Liver (tissue), 3 donors: Measurements from ENCODE around the gene HTR7.

ENCODE experiments used
- CTCF ChIP-seq: fragments of 150-350 bp; IDR thresholded peaks from 2 replicates; pipeline ENCODE4 v1.5.1; 2017; ENCODE audit warnings: improper control_type of control experiment, low read depth, low read length; ENCODE audit not compliant: missing input control
- EGR1 ChIP-seq, 2 donors: IDR thresholded peaks; 2 replicates each; pipeline ENCODE4 v1.6.1; 2016 to 2018; ENCODE audit warnings: antibody characterized with exemption in 2 of 2, low read depth in 2 of 2
- JUND ChIP-seq, 2 donors: IDR thresholded peaks; 2 replicates each; pipeline ENCODE4 v1.6.1; 2016; ENCODE audit warnings: antibody characterized with exemption in 2 of 2
- MAX ChIP-seq: IDR thresholded peaks from 2 replicates; pipeline ENCODE4 v1.6.1; 2016; ENCODE audit warnings: antibody characterized with exemption
- REST ChIP-seq: IDR thresholded peaks from 2 replicates; pipeline ENCODE4 v1.6.1; 2016; ENCODE audit warnings: antibody characterized with exemption, mild to moderate bottlenecking
- YY1 ChIP-seq: IDR thresholded peaks from 2 replicates; pipeline ENCODE4 v1.6.1; 2016; ENCODE audit warnings: antibody characterized with exemption, mild to moderate bottlenecking
- donor health status: healthy.
- donor health status: healthy.

GRCh38 chr10:90804354-90804753, 53.5 kb downstream of the HTR7 start:
- no peak for TF ChIP-seq JUND (IDR thresholded peaks at IDR 0.05)
- TF ChIP-seq CTCF, result no peak
- no peak for TF ChIP-seq EGR1 (IDR thresholded peaks at IDR 0.05; ENCODE audit: low read depth in 2 of 2)
- no peak for TF ChIP-seq REST
- TF ChIP-seq YY1, result no peak
- no peak for TF ChIP-seq MAX
